H1 (cell line): ENCODE data around the gene TRIM23. TPM values are rescaled to one million over a fixed set of nuclear protein-coding genes. Genes with fewer than 3 reads are reported as not detected.

Experiments used
- CTCF ChIA-PET: fragments of 300-600 bp; sonication (Branson Sonifier 250); formaldehyde crosslinking; loops from one replicate; lab custom pipeline; 2021; ENCODE audit not compliant: partially characterized antibody; lab: Charles Lee
- POLR2A ChIA-PET: fragments of 300-600 bp; sonication (Branson Sonifier 250); formaldehyde crosslinking; loops from one replicate; lab custom pipeline; 2021; ENCODE audit warnings: inconsistent platforms; ENCODE audit not compliant: partially characterized antibody; lab: Charles Lee
- DNase-seq, 2 experiments: peaks; one replicate each; pipeline versions ENCODE4 v3.0.0 to v3.0.0-alpha.2; 2010 to 2022; ENCODE audit warnings: low spot score in 2 of 2, low read depth in 1 of 2, mixed read lengths in 1 of 2
- FAIRE-seq: peaks from 2 replicates; lab custom pipeline; 2011; peaks lifted over from hg19 to GRCh38; lab: Jason Lieb, UNC
- H2AFZ ChIP-seq: 2 replicates; pipeline ENCODE4 v1.8.1; 2012; ENCODE audit warnings: low read length, inconsistent platforms
- H2AK5ac ChIP-seq: 2 replicates; pipeline ENCODE4 v1.6.1; 2013; ENCODE audit warnings: low read depth, low read length
- H2BK120ac ChIP-seq: replicated peaks from 2 replicates; pipeline ENCODE3; 2013; ENCODE audit warnings: low read depth, low read length, inconsistent platforms
- H2BK12ac ChIP-seq: 2 replicates; pipeline ENCODE4 v1.6.1; 2013; ENCODE audit warnings: low read depth, low read length
- H2BK15ac ChIP-seq: 2 replicates; pipeline ENCODE4 v1.6.1; 2013; ENCODE audit warnings: low read length
- H2BK20ac ChIP-seq: 2 replicates; pipeline ENCODE4 v1.6.1; 2013; ENCODE audit warnings: low read length
- H2BK5ac ChIP-seq: 2 replicates; pipeline ENCODE4 v1.6.1; 2013; ENCODE audit warnings: low read depth, low read length
- H3K14ac ChIP-seq: 2 replicates; pipeline ENCODE4 v1.6.1; 2013; ENCODE audit warnings: inconsistent platforms; ENCODE audit not compliant: insufficient read length
- H3K18ac ChIP-seq: 2 replicates; pipeline ENCODE4 v1.6.1; 2013; ENCODE audit warnings: low read length; ENCODE audit errors: extremely low read depth
- H3K23ac ChIP-seq: 2 replicates; pipeline ENCODE4 v1.6.1; 2013; ENCODE audit warnings: inconsistent platforms; ENCODE audit not compliant: insufficient read length
- H3K23me2 ChIP-seq: 2 replicates; pipeline ENCODE4 v1.6.1; 2013; ENCODE audit warnings: low read depth, low read length
- H3K27ac ChIP-seq: 2 replicates; pipeline ENCODE4 v1.6.1; 2011; ENCODE audit warnings: low read depth, low read length, inconsistent platforms
- H3K27me3 ChIP-seq, 4 experiments: replicated peaks in 1 of 4; 1 replicate in 1 of 4; 2 replicates in 3 of 4; pipeline versions ENCODE4 v1.6.1 to v1.8.1; 2011 to 2013; ENCODE audit warnings: low read length in 3 of 4, mild to moderate bottlenecking in 3 of 4, inconsistent platforms in 2 of 4, mixed read lengths in 2 of 4, moderate library complexity in 1 of 4; ENCODE audit not compliant: control insufficient read depth in 3 of 4, insufficient read depth in 3 of 4; ENCODE audit errors: extremely low read depth in 1 of 4
- H3K36me3 ChIP-seq, 4 experiments: 2 replicates each; pipeline versions ENCODE4 v1.6.1 to v1.8.1; 2011 to 2013; ENCODE audit warnings: mild to moderate bottlenecking in 4 of 4, low read length in 3 of 4, moderate library complexity in 2 of 4, control low read depth in 1 of 4, inconsistent platforms in 1 of 4; ENCODE audit not compliant: insufficient read depth in 4 of 4, control insufficient read depth in 2 of 4
- H3K4ac ChIP-seq: replicated peaks from 2 replicates; pipeline ENCODE3; 2013; ENCODE audit warnings: low read length, low read depth, mixed read lengths, inconsistent platforms; ENCODE audit not compliant: insufficient read length
- H3K4me1 ChIP-seq, 4 experiments: replicated peaks in 1 of 4; 1 replicate in 1 of 4; 2 replicates in 3 of 4; pipeline versions ENCODE4 v1.6.1 to v1.8.1; 2011 to 2013; ENCODE audit warnings: low read length in 3 of 4, inconsistent platforms in 2 of 4, mixed read lengths in 1 of 4; ENCODE audit not compliant: insufficient read depth in 4 of 4, control insufficient read depth in 3 of 4
- H3K4me2 ChIP-seq, 2 experiments: 2 replicates each; pipeline versions ENCODE4 v1.6.1 to v1.8.1; 2011 to 2013; ENCODE audit warnings: low read depth in 2 of 2, low read length in 2 of 2, control low read depth in 1 of 2, inconsistent platforms in 1 of 2, mild to moderate bottlenecking in 1 of 2; ENCODE audit not compliant: insufficient read depth in 1 of 2
- H3K4me3 ChIP-seq, 4 experiments: fragments of 200-600, 300-600 bp in 1 of 4; sonication (generic), shearing (Covaris generic), sonication (Bioruptor Twin) in 1 of 4; 2 replicates each; pipeline versions ENCODE4 v1.5.1 to v1.8.1; 2011 to 2016; ENCODE audit warnings: low read length in 4 of 4, low read depth in 3 of 4, control low read depth in 2 of 4, inconsistent platforms in 2 of 4, mild to moderate bottlenecking in 2 of 4, mixed read lengths in 1 of 4, moderate library complexity in 1 of 4; ENCODE audit not compliant: insufficient read depth in 2 of 4; ENCODE audit errors: extremely low read depth in 1 of 4
- H3K56ac ChIP-seq: replicated peaks from 2 replicates; pipeline ENCODE3; 2013; ENCODE audit warnings: low read depth, mild to moderate bottlenecking, mixed read lengths, low read length, inconsistent platforms; ENCODE audit not compliant: insufficient read length
- H3K79me1 ChIP-seq: 2 replicates; pipeline ENCODE4 v1.6.1; 2013; ENCODE audit warnings: low read depth, low read length, control low read depth
- H3K79me2 ChIP-seq, 2 experiments: 2 replicates each; pipeline versions ENCODE4 v1.6.1 to v1.8.1; 2012 to 2013; ENCODE audit warnings: low read length in 2 of 2, mild to moderate bottlenecking in 2 of 2, inconsistent platforms in 1 of 2; ENCODE audit not compliant: insufficient read depth in 2 of 2, control insufficient read depth in 1 of 2
- H3K9ac ChIP-seq, 4 experiments: replicated peaks in 1 of 4; 1 replicate in 1 of 4; 2 replicates in 3 of 4; pipeline versions ENCODE4 v1.6.1 to v1.8.1; 2011 to 2013; ENCODE audit warnings: low read depth in 3 of 4, low read length in 3 of 4, control low read depth in 2 of 4, mild to moderate bottlenecking in 2 of 4, moderate library complexity in 2 of 4, inconsistent platforms in 1 of 4; ENCODE audit errors: extremely low read depth in 1 of 4
- H3K9me3 ChIP-seq, 2 experiments: 2 replicates each; pipeline versions ENCODE4 v1.6.1 to v1.8.1; 2012 to 2013; ENCODE audit warnings: mild to moderate bottlenecking in 2 of 2, moderate library complexity in 2 of 2, control low read depth in 1 of 2, inconsistent platforms in 1 of 2, low read depth in 1 of 2, low read length in 1 of 2, mixed read lengths in 1 of 2; ENCODE audit not compliant: insufficient read depth in 2 of 2
- H4K20me1 ChIP-seq, 2 experiments: replicated peaks in 1 of 2; 2 replicates each; pipeline versions ENCODE3 to v1.8.1; 2011 to 2013; ENCODE audit warnings: inconsistent platforms in 2 of 2, low read length in 2 of 2, mild to moderate bottlenecking in 1 of 2; ENCODE audit not compliant: insufficient read depth in 2 of 2, control insufficient read depth in 1 of 2
- H4K5ac ChIP-seq: 2 replicates; pipeline ENCODE4 v1.6.1; 2013; ENCODE audit warnings: low read length, low read depth, mixed read lengths, inconsistent platforms; ENCODE audit not compliant: insufficient read length
- H4K8ac ChIP-seq: 2 replicates; pipeline ENCODE4 v1.8.0; 2013; ENCODE audit warnings: mild to moderate bottlenecking, moderate library complexity, low read length, inconsistent platforms; ENCODE audit not compliant: insufficient read depth; ENCODE audit errors: extremely low read depth
- H4K91ac ChIP-seq: replicated peaks from 2 replicates; pipeline ENCODE3; 2013; ENCODE audit warnings: low read length, mixed read lengths, inconsistent platforms; ENCODE audit not compliant: insufficient read length
- BCL11A ChIP-seq, 2 experiments: IDR thresholded peaks; one replicate each; pipeline ENCODE4 v1.6.1; 2011; ENCODE audit warnings: low read depth in 2 of 2, low read length in 2 of 2, mild to moderate bottlenecking in 2 of 2
- CBX5 ChIP-seq: fragments of 300-800, 300-1000 bp; sonication (generic); IDR thresholded peaks from 2 replicates; pipeline ENCODE4 v1.7.1; 2016; ENCODE audit warnings: antibody characterized with exemption, low read length, low read depth
- CTCF ChIP-seq, 3 experiments: IDR thresholded peaks; 1 replicate in 2 of 3; 2 replicates in 1 of 3; pipeline versions ENCODE4 v1.5.1 to v1.6.1; 2011; ENCODE audit warnings: low read length in 3 of 3, mild to moderate bottlenecking in 3 of 3, inconsistent platforms in 2 of 3, low read depth in 1 of 3, moderate library complexity in 1 of 3; ENCODE audit not compliant: insufficient read depth in 1 of 3; ENCODE audit errors: control extremely low read depth in 1 of 3
- GABPA ChIP-seq: IDR thresholded peaks from 2 replicates; pipeline ENCODE4 v1.6.1; 2011; ENCODE audit warnings: mild to moderate bottlenecking, low read length, moderate library complexity, borderline replicate concordance; ENCODE audit not compliant: insufficient read depth
- HDAC2 ChIP-seq, 2 experiments: fragments of 300-600 bp in 1 of 2; sonication (generic) in 1 of 2; IDR thresholded peaks; 2 replicates each; pipeline ENCODE4 v1.6.1; 2011 to 2012; ENCODE audit warnings: low read depth in 2 of 2, low read length in 2 of 2, mild to moderate bottlenecking in 2 of 2, moderate library complexity in 2 of 2, borderline replicate concordance in 1 of 2, inconsistent platforms in 1 of 2
- PHF8 ChIP-seq: fragments of 200-600 bp; sonication (generic); conservative IDR thresholded peaks from 2 replicates; pipeline ENCODE4 v1.7.1; 2012; ENCODE audit warnings: low read depth, mild to moderate bottlenecking, inconsistent platforms, low read length, moderate library complexity
- POU5F1 ChIP-seq: IDR thresholded peaks from 2 replicates; pipeline ENCODE4 v1.6.1; 2011; ENCODE audit warnings: low read depth, mild to moderate bottlenecking, low read length, moderate library complexity
- SP1 ChIP-seq: IDR thresholded peaks from 2 replicates; pipeline ENCODE4 v1.6.1; 2011; ENCODE audit warnings: low read depth, low read length
- TAF7 ChIP-seq: optimal IDR thresholded peaks from 2 replicates; pipeline ENCODE3; 2011; ENCODE audit warnings: low read depth, mild to moderate bottlenecking, inconsistent platforms, low read length, moderate library complexity, borderline replicate concordance
- TCF12 ChIP-seq: IDR thresholded peaks from 2 replicates; pipeline ENCODE4 v1.6.1; 2011; ENCODE audit warnings: low read depth, mild to moderate bottlenecking, low read length
- TEAD4 ChIP-seq: IDR thresholded peaks from 2 replicates; pipeline ENCODE4 v1.6.1; 2012; ENCODE audit warnings: low read depth, low read length, inconsistent platforms, mixed read lengths
- WGBS, 2 experiments: shearing (Covaris generic) in 1 of 2; methylation state at CpG; one replicate each; pipeline versions ENCODE4 v1.1.6 to v1.1.7; 2013 to 2015; ENCODE audit warnings: low lambda C conversion rate in 2 of 2, mixed read lengths in 2 of 2, inconsistent platforms in 1 of 2, low coverage in 1 of 2, missing lambda C conversion rate in 1 of 2; ENCODE audit not compliant: insufficient replicate concordance in 2 of 2, insufficient coverage in 1 of 2, insufficient read length in 1 of 2; ENCODE audit errors: extremely low coverage in 1 of 2, missing lambda C conversion rate in 1 of 2; 5-methylcytosine and 5-hydroxymethylcytosine counted together
- polyA plus RNA-seq, 7 experiments: library from polyadenylated mRNA; depleted of rRNA in 3 of 7; stranded (reverse) in 5 of 7; unstranded in 2 of 7; fragments of >200 nt in 5 of 7; fragments of 200-250 nt in 2 of 7; gene quantifications; 1 replicate in 5 of 7; 2 replicates in 1 of 7; 4 replicates in 1 of 7; pipeline versions ENCODE4 v1.2.1 to v1.2.3, GENCODE V29; 2011 to 2013; ENCODE audit warnings: missing spikeins in 2 of 7, mixed read lengths in 2 of 7
- total RNA-seq: library from RNA; stranded (reverse); fragmentation: NEBNext Ultra II Directional; extraction: Animal tissue kit (Norgen Biotek cat#: 25700); gene quantifications from 2 replicates; pipeline ENCODE4 v1.2.1, GENCODE V29; 2021

The TRIM23 gene
- total and polyA plus RNA-seq, 2 of the 8 experiments (the other 6 are each of a cell fraction or from before 2014, with no cell fraction given) = 2.5 to 11.7 TPM

GRCh38 chr5:65654713-65655112 lies 30.6 kb upstream of the TRIM23 start:
- ChIA-PET POLR2A (interaction anchor here (0.6 kb wide), 1 partner anchor 99 kb away, joined by 3 read pairs; no protein-coding TSS in a partner anchor), CTCF (no interaction called here)
- FAIRE-seq = no peak

More at GRCh38 chr5:65654713-65655112, 30.6 kb upstream of the TRIM23 start:
- Histone ChIP-seq H2BK120ac (no peak overlapping the region), H2BK15ac (no peak overlapping the region), H3K36me3 (no peaks in the 10 kb centered on the region; a peak in 2 of 8 replicates), H3K23me2 (no peaks in the 10 kb centered on the region), H3K18ac (no peak overlapping the region), H3K56ac (no peak overlapping the region), H2BK12ac (no peak overlapping the region), H3K23ac (no peak overlapping the region), H2BK5ac (no peak overlapping the region), H4K5ac (no peak overlapping the region), H2AFZ (no peak overlapping the region), H3K9me3 (no peaks in the 10 kb centered on the region), H4K8ac (no peak overlapping the region), H3K27me3 (no peaks in the 10 kb centered on the region), H3K4me1 (no peaks in the 10 kb centered on the region), H3K9ac (no peak overlapping the region), H2BK20ac (no peak overlapping the region), H3K27ac (no peak overlapping the region), H2AK5ac (no peak overlapping the region), H3K4me3 (no peak overlapping the region), H3K14ac (no peak overlapping the region), H3K79me1 (no peaks in the 10 kb centered on the region), H3K79me2 (no peaks in the 10 kb centered on the region), H3K4me2 (no peak overlapping the region), H4K91ac (no peak overlapping the region), H3K4ac (no peak overlapping the region), H4K20me1 (no peaks in the 10 kb centered on the region)
- TF ChIP-seq POU5F1 (no peak), SP1 (no peak), TEAD4 (no peak), PHF8 (no peak), TAF7 (no peak), TCF12 (no peak), HDAC2 (IDR thresholded peaks at IDR 0.05; ENCODE audit: borderline replicate concordance in 1 of 2, low read depth in 2 of 2, low read length in 2 of 2) (no peak), GABPA (no peak), CTCF (IDR thresholded peaks at IDR 0.05; ENCODE audit: control extremely low read depth in 1 of 3, insufficient read depth in 1 of 3, low read depth in 1 of 3, low read length in 3 of 3) (no peak), CBX5 (no peak), BCL11A (IDR thresholded peaks at IDR 0.05; ENCODE audit: low read depth in 2 of 2, low read length in 2 of 2) (no peak)
- no peak for DNase-seq
- WGBS, 2 experiments = 89% methylated on average over 2 of the region's 2 CpGs; no CpG with 5 or more reads in 1 of the 2 experiments
